KMS-11 (cell line): ENCODE data around the gene TMUB2.

Experiments
- H2AFZ ChIP-seq: fragments of 200-600 bp; sonication (generic); 2 replicates; pipeline ENCODE4 v1.6.1; 2016; ENCODE audit warnings: antibody characterized with exemption, mixed run types, low read depth
- H3K27ac ChIP-seq: fragments of 200-600 bp; sonication (generic); 2 replicates; pipeline ENCODE4 v1.6.1; 2016; ENCODE audit warnings: mild to moderate bottlenecking, mixed run types
- H3K27me3 ChIP-seq: fragments of 200-600 bp; sonication (generic); 2 replicates; pipeline ENCODE4 v1.6.1; 2017; ENCODE audit warnings: mild to moderate bottlenecking, low read depth, mixed run types, moderate library complexity; ENCODE audit not compliant: insufficient read depth
- H3K36me3 ChIP-seq: fragments of 200-600 bp; sonication (generic); 2 replicates; pipeline ENCODE4 v1.6.1; 2017; ENCODE audit warnings: mild to moderate bottlenecking, mixed run types; ENCODE audit not compliant: insufficient read depth
- H3K4me1 ChIP-seq: fragments of 200-600 bp; sonication (generic); 2 replicates; pipeline ENCODE4 v1.6.1; 2016; ENCODE audit warnings: mild to moderate bottlenecking, low read depth, mixed run types; ENCODE audit not compliant: poor library complexity, severe bottlenecking
- H3K4me2 ChIP-seq: fragments of 200-600 bp; sonication (generic); 2 replicates; pipeline ENCODE4 v1.7.0; 2016; ENCODE audit warnings: mild to moderate bottlenecking, mixed run types
- H3K4me3 ChIP-seq: fragments of 200-600 bp; sonication (generic); IDR thresholded peaks from 2 replicates; pipeline ENCODE4 v1.6.1; 2017; ENCODE audit warnings: low read depth, low read length, mixed read lengths; ENCODE audit not compliant: insufficient read depth
- H3K79me2 ChIP-seq: fragments of 200-600 bp; sonication (generic); 2 replicates; pipeline ENCODE4 v1.6.1; 2016; ENCODE audit warnings: low read depth, mixed run types; ENCODE audit not compliant: insufficient read depth
- H3K9ac ChIP-seq: fragments of 200-600 bp; sonication (generic); 2 replicates; pipeline ENCODE4 v1.6.1; 2016; ENCODE audit warnings: mild to moderate bottlenecking, mixed run types
- H4K20me1 ChIP-seq: fragments of 200-600 bp; sonication (generic); 2 replicates; pipeline ENCODE4 v1.6.1; 2016; ENCODE audit warnings: mild to moderate bottlenecking, mixed run types; ENCODE audit not compliant: insufficient read depth
- TF ChIP-seq, protein P1 (sequence below): fragments of 200-600 bp; sonication (generic); conservative IDR thresholded peaks from 2 replicates; pipeline ENCODE4 v1.6.1; 2017; ENCODE audit warnings: low read depth, mild to moderate bottlenecking, antibody characterized with exemption, low read length, moderate library complexity, mixed read lengths

TMUB2 gene

DNA sequence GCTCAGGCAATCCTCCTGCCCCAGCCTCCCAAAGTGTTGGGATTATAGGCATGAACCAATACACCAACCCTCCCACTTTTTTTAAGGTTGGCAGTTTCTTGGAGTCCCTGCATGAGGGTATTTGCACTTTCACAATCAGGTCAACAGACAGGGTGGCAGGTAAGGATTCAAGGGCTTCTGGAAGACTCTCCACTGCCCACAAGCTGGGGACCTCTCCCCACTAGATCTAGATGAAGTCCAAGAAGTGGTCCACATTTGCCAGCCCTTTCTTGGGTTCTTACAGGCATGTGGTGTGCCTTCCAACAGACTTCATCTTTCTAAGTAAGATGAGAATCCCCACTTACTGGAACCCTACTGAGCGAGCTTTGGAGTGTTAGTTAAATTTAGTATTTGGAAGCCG, 12.3 kb upstream of the TMUB2 start:
- no peak overlapping the region for H3K4me2 ChIP-seq
- H3K9ac ChIP-seq, result no peak overlapping the region
- peaks cover 42% of the 10 kb centered on the region for H3K4me1 ChIP-seq
- TF ChIP-seq, protein P1, sequence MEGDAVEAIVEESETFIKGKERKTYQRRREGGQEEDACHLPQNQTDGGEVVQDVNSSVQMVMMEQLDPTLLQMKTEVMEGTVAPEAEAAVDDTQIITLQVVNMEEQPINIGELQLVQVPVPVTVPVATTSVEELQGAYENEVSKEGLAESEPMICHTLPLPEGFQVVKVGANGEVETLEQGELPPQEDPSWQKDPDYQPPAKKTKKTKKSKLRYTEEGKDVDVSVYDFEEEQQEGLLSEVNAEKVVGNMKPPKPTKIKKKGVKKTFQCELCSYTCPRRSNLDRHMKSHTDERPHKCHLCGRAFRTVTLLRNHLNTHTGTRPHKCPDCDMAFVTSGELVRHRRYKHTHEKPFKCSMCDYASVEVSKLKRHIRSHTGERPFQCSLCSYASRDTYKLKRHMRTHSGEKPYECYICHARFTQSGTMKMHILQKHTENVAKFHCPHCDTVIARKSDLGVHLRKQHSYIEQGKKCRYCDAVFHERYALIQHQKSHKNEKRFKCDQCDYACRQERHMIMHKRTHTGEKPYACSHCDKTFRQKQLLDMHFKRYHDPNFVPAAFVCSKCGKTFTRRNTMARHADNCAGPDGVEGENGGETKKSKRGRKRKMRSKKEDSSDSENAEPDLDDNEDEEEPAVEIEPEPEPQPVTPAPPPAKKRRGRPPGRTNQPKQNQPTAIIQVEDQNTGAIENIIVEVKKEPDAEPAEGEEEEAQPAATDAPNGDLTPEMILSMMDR, result no peak
- H3K4me3 ChIP-seq, result no peak overlapping the region
- H2AFZ ChIP-seq, result no peak overlapping the region
- H4K20me1 ChIP-seq, result no peaks in the 10 kb centered on the region
- H3K79me2 ChIP-seq, result peaks cover 14% of the 10 kb centered on the region; the same call in 1 of the 2 replicates
- H3K27ac ChIP-seq, result no peak overlapping the region
- H3K27me3 ChIP-seq, result no peaks in the 10 kb centered on the region
- no peaks in the 10 kb centered on the region for H3K36me3 ChIP-seq

DNA sequence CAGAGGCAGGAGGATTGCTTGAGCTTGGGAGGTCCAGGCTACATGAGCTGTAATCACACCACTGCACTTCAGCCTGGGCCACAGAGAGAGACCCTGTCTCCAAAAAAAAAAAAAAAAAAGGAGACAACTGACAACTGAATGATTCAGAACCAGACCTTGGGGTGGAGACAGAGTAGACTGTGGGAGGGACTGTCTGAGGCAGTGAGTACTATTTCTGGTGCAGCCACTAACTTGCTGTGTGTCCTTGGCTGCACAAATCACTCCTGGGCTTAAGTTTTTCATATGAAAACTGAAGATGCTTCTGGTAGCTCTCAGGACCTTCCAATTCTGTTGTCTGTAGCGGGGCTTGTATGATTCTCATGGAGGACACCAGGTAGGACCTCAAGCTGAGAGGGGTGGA, 10.5 kb upstream of the TMUB2 start:
- Histone ChIP-seq H3K79me2 (peaks cover 14% of the 10 kb centered on the region; the same call in 1 of the 2 replicates), H3K36me3 (no peaks in the 10 kb centered on the region), H3K4me2 (no peak overlapping the region), H3K9ac (no peak overlapping the region), H3K4me3 (no peak overlapping the region), H3K4me1 (peaks cover 32% of the 10 kb centered on the region), H3K27me3 (no peaks in the 10 kb centered on the region), H3K27ac (no peak overlapping the region; the same call in 1 of the 2 replicates), H2AFZ (no peak overlapping the region), H4K20me1 (no peaks in the 10 kb centered on the region)
- TF ChIP-seq, protein P1, result no peak

DNA sequence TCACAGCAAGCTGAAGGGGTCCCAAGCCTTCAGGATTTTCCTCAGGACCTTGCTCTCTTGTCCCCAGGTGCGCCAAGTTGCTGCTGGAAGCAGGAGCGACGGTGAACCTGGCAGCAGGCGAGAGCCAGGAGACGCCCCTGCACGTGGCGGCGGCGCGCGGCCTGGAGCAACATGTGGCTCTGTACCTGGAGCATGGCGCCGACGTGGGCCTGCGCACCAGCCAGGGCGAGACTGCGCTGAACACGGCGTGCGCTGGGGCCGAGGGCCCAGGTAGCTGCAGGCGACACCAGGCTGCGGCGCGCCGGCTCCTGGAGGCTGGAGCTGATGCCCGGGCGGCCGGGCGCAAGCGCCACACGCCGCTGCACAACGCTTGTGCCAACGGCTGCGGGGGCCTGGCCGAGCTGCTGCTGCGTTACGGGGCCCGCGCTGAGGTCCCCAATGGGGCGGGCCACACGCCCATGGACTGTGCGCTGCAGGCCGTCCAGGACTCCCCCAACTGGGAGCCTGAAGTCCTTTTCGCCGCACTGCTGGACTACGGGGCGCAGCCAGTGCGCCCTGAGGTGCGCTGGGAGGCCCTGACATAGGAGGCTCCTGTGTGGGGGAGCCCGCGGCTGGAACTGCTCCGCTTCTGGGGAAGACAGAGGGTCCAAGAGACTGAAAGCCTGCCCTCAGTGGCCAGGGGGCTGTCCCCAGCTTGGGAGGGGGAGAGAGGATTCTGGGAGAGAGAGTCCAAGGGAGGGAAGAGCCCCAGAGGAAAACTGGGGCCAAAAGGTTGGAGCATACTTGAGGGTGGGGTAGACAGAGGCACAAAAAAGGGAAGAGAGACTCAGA, 9.9 kb upstream of the TMUB2 start:
- TF ChIP-seq, protein P1, result no peak
- no peak overlapping the region for H2AFZ ChIP-seq
- peaks cover 30% of the 10 kb centered on the region for H3K4me1 ChIP-seq
- peaks cover 18% of the 10 kb centered on the region; the same call in 1 of the 2 replicates for H3K79me2 ChIP-seq
- H3K4me2 ChIP-seq, result no peak overlapping the region
- H3K36me3 ChIP-seq, result peaks cover 5% of the 10 kb centered on the region; the same call in 1 of the 2 replicates
- H3K27me3 ChIP-seq, result no peaks in the 10 kb centered on the region
- no peak overlapping the region; the same call in 1 of the 2 replicates for H3K27ac ChIP-seq
- no peaks in the 10 kb centered on the region for H4K20me1 ChIP-seq
- H3K4me3 ChIP-seq, result no peak overlapping the region
- H3K9ac ChIP-seq, result no peak overlapping the region

DNA sequence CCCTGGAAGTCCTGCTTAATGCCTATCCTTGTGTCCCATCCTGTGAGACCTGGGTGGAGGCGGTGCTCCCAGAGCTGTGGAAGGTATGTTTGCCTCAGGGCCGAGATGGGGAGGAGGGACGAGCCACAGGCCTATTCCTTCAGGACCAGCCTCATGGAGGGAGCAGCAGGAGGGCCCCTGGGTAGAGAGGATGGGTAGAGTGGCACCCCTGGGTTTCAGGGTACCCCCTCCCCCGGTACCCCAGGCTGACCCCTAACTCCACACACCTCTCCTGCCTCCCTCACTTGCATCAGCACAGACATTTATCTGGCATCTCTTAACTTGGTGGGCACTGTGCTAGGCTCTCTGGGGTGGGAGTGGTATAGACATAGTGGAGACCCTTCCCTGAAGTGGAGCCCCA, 9.1 kb upstream of the TMUB2 start:
- Histone ChIP-seq H3K36me3 (peaks cover 10% of the 10 kb centered on the region; the same call in 1 of the 2 replicates), H3K4me1 (peaks cover 30% of the 10 kb centered on the region), H3K27me3 (no peaks in the 10 kb centered on the region), H3K4me2 (no peak overlapping the region), H4K20me1 (no peaks in the 10 kb centered on the region), H3K79me2 (peaks cover 21% of the 10 kb centered on the region; the same call in 1 of the 2 replicates), H3K4me3 (no peak overlapping the region), H3K27ac (no peak overlapping the region), H3K9ac (no peak overlapping the region), H2AFZ (no peak overlapping the region)
- TF ChIP-seq, protein P1, result no peak
